Measurements from ENCODE around the gene CMTM3.
"Not testable (repeated sequence)": the region's sequence is repeated elsewhere in the genome, so short reads cannot be mapped to it uniquely, and the experiment has no call there.

The CMTM3 gene

GRCh38 chr16:66604376-66605176 lies at the start of gene CMTM3:
TSS of gene CMTM3 (plus strand) at chr16:66604704. CDS start at chr16:66604806, 102 bp downstream.
- peak; percentile 29 for DNase-seq

- no peak for DNase-seq
Observed at GRCh38 chr16:66560107-66560506, 44.4 kb upstream of the CMTM3 start.

DNA sequence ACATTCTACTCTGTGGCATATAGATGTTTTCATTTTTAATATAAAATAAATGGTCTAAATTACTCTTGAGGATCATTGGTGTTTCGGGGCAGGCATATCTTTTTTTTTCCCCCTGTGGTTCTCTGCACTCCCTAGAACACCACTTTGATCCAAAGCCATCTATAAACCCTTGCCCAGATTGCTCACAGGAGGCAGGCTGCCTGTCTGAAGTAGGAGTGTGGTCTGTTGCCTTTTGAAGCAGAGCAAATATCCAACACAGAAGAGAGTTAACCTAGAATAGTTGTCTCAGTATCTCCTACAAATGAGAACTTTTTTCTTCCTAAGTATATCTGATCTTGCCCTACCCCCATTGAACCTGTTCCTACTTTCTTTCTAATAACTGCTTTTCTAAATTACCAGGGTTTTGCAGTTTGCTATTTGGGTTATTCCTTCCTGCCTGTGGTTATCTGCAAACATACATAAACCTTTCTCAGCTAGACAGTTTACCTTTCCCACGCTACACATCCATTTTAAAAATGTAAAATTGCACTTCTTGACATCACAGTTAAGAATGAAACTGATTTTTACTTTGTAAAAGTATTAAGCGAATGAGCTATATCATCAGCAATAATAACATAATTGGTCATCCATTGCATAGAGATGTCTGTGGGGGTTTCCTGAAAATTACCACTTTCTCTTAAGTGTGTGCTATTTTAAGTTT lies 43.0 kb upstream of the CMTM3 start:
- no peak for DNase-seq

GRCh38 chr16:66562409-66562808 lies 42.1 kb upstream of the CMTM3 start:
- no peak for DNase-seq

GRCh38 chr16:66562986-66563385 lies 41.5 kb upstream of the CMTM3 start:
- no peak for DNase-seq

- no peak for DNase-seq
Observed at GRCh38 chr16:66563574-66564334, 40.8 kb upstream of the CMTM3 start.

GRCh38 chr16:66566051-66566901 lies 38.2 kb upstream of the CMTM3 start, which contains the start of gene CMTM1:
TSS of gene CMTM1 (plus strand) at chr16:66566439. CDS start at chr16:66566514, 75 bp downstream.
- no peak for DNase-seq

GRCh38 chr16:66567270-66567669 lies 37.2 kb upstream of the CMTM3 start:
- not testable (repeated sequence) for DNase-seq

DNA sequence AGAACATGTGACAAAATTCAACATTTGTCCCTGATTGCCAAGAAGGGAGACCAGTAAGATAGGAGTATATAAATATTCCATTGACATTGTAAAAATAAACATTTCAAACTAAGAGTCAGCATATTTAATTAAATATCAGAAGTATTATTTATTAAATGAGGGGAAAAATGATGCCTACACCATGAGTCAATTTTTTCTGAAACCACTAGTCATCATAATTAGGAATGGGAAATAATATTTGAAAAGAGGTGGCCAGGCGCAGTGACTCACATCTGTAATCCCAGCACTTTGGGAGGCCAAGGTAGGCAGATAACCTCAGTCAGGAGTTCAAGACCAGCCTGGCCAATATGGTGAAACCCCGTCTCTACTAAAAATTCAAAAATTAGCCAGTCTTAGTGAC lies 36.1 kb upstream of the CMTM3 start:
- DNase-seq: no peak

GRCh38 chr16:66569131-66569530 lies 35.4 kb upstream of the CMTM3 start:
- no peak for DNase-seq

DNA sequence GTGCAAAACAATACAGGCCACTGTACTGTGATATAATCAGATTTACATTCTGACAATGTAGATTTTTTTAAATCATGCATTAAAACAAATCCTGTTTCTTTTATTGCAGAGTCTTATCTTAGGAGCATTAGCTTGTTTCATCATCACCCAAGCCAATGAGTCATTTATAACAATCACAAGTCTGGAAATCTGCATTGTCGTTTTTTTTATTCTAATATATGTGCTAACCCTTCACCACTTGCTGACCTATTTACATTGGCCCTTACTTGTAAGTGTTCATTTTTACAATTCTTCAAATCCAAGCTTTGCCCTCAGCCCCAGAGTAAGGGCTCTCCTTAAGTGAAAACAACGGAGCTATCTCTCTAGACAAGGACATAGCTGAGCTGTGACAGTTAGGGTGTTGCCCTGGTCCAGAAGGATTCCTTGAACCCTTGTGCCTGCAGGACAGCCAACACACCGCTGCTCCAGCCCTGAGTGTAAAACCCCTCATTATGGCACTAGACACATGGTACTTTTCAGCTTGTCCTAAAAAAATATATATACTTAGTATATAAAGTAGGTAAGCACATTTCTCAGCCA lies 34.6 kb upstream of the CMTM3 start:
- no peak for DNase-seq

DNA sequence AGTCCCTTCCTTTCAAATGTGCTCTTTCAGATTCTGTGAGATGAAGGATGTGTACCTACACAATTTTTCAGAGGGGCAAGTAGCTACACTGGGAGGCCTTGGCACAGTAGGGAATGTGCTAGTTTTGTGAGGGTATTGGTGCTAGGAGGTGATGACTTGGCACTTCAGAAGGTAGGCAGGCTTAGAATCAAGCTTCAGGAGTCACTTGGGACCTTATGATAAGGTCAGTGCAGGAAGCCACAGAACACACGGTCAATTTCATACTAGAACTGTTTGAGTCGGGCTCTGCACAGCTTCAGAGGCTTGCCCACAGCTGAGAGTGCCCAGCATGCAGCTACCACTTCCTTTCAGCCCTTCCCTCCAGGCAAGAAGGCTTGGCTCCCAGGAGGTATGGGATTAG lies 32.1 kb upstream of the CMTM3 start:
- DNase-seq: no peak

DNA sequence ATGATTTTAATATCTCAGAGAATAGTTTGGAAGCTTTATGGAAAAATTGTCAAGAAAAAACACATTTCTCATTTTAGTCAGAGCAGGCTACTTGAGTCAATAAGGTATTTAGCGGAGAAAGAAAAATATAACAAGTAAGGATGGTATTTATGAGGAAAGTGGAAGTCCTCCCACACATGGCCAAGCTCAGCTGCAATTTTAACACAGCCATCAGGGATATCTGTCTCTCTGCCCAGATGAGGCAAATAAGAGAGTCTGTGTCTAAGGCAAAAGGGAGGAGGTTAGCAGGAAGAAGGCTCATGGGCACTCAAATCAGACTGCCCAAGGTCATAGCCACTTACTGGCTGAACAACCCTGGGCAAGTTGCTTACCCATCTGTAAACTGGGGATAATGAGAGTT lies 30.4 kb upstream of the CMTM3 start:
- no peak for DNase-seq

- DNase-seq: no peak
Observed at GRCh38 chr16:66574531-66574930, 30.0 kb upstream of the CMTM3 start.

DNA sequence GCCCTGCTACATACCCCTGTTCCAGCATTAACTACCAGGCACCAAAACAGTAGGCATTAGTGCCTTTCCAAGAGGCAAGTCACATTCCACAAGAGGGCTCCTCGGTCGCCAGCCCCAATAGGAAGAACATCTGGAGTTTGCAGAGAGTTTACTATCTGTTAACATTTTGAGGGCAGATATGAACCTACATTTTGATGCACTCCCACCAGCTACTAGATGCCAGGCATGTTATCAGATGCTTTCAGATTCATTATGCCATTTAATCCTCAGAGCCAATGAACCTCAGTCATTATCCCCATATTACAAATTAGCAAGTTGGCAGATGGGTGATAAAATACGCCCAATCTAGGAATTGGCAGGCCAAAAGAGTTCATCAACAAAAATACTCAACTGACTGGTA lies 29.4 kb upstream of the CMTM3 start:
- no peak for DNase-seq

- DNase-seq: no peak
Observed at GRCh38 chr16:66576296-66576695, 28.2 kb upstream of the CMTM3 start.

- DNase-seq: peak; percentile 59
Observed at GRCh38 chr16:66578651-66579531, 25.6 kb upstream of the CMTM3 start, which contains the start of gene CMTM2. TSS of gene CMTM2 (plus strand) at chr16:66579463. CDS start at chr16:66579608, 145 bp downstream.

DNA sequence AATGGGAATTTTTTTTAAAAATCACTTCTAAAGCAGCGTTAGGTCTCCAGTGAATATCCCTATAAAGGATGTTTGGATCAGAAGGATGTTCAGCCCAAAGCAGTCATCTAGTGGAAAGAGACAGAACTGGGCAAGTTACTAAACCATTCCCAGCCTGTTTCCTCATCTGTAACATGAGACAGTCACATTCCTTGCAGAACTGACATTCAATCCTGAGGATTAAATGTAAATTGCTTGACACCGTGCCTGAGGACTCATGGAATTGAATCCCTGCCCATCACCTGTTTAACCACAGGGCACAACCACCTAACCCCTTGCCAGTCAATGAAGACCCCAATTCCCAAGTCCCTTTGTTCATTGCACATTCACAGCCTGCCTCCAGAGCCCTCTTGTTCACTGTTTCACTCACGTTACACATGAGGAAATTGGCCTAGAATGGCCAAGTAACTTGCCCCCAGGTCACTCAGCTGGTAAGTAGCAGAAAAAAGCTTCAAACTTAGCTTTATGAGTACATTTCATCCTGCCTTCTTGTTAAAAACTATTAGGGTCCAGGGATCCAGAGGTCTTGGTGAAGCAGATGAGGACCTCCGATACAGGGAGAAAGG lies 23.8 kb upstream of the CMTM3 start:
- no peak for DNase-seq

DNA sequence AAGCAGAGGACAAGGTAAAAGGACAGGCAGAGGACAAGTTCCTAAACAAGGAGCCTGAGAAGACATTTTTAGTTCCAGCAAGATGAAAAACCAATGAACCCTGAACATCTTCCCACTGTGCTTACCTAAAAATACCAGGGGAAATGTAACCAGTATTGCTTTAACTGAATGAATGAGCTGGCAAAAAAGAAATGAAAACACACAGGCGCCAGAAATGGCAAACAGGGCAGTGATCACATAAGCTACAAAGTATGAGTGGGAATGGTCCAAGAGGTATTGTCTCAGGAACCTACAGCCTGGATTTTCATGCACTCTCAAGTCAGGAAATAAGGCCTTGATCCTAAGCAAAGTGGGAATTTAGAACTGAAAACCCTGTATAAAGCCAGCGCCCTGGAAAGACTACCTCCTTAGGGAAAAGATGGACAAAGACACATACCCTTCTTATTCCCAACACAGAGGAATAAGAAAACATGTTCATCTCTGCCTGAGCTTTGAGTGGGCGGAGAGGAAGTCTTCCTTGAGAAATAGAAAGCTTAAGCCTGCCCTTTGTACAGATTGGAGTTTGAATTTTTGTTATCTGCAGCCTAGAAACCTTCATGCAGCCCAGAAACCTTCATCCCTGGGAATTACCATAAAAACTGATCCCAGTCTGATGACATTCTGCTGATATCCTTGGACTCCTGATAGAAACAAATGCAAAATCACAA lies 23.1 kb upstream of the CMTM3 start:
- no peak for DNase-seq
